GM20000 (cell line): ENCODE results near the gene STRN3.
"Not testable (repeated sequence)": the region's sequence is repeated elsewhere in the genome, so short reads cannot be mapped to it uniquely, and the experiment has no call there.

Experiments used
- DNase-seq: peaks from one replicate; pipeline ENCODE4 v3.0.0; 2012; ENCODE audit warnings: low spot score
- TF ChIP-seq, protein P1 (sequence below): IDR thresholded peaks from 2 replicates; pipeline ENCODE4 v1.5.1; 2012; ENCODE audit warnings: mild to moderate bottlenecking, control low read depth; ENCODE audit errors: extremely low read depth, missing control alignments

STRN3 gene

DNA sequence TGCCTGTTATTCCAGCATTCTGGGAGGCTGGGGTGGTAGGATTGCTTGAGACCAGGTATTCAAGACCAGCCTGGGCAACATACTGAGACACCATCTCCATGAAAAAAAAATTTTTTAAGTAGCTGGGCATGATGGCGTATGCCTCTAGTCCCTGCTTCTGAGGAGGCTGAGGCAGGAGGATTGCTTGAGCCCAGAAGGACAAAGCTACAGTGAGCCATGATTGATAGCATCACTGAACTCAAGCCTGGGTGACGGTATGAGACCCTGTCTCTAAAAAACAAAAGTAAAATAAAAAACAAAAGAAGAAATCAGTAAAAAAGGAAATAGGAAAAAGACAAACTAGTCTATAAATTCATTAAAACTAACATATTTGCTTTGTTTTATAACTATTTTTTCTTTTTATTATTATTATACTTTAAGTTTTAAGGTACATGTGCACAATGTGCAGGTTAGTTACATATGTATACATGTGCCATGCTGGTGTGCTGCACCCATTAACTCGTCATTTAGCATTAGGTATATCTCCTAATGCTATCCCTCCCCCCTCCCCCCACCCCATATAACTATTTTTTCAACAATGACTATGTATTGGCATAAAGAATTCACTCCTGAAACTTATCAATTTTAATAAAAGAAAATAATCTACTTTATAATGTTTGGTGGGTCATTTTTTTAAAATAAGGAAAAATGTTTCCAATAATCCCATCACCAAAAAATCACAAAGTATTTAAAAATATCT, 16.2 kb downstream of the STRN3 start:
- no peak for DNase-seq
- TF ChIP-seq, protein P1, sequence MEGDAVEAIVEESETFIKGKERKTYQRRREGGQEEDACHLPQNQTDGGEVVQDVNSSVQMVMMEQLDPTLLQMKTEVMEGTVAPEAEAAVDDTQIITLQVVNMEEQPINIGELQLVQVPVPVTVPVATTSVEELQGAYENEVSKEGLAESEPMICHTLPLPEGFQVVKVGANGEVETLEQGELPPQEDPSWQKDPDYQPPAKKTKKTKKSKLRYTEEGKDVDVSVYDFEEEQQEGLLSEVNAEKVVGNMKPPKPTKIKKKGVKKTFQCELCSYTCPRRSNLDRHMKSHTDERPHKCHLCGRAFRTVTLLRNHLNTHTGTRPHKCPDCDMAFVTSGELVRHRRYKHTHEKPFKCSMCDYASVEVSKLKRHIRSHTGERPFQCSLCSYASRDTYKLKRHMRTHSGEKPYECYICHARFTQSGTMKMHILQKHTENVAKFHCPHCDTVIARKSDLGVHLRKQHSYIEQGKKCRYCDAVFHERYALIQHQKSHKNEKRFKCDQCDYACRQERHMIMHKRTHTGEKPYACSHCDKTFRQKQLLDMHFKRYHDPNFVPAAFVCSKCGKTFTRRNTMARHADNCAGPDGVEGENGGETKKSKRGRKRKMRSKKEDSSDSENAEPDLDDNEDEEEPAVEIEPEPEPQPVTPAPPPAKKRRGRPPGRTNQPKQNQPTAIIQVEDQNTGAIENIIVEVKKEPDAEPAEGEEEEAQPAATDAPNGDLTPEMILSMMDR, result no peak

GRCh38 chr14:31006703-31007102, 19.5 kb downstream of the STRN3 start:
- TF ChIP-seq, protein P1, result no peak
- DNase-seq, result no peak

DNA sequence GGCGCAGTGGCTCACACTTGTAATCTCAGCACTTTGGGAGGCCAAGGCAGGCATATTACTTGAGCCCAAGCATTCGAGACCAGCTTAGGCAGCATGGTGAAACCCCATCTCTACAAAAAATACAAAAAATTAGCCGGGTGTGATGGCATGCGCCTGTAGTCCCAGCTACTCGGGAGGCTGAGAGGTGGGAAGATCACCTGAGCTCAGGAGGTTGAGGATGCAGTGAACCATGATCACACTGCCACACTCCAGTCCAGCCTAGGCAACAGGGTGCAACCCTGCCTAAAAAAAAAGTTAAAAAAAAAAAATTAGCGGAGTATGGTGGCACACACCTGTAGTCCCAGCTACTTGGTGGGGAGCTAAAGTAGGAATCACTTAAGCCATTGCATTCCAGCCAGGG, 22.2 kb downstream of the STRN3 start:
- DNase-seq, result not testable (repeated sequence)

- TF ChIP-seq, protein P1, result no peak
- no peak for DNase-seq
Observed at GRCh38 chr14:31003284-31003683, 22.9 kb downstream of the STRN3 start.

- no peak for DNase-seq
- TF ChIP-seq, protein P1, result no peak
Observed at GRCh38 chr14:31001339-31001658, 24.9 kb downstream of the STRN3 start.

GRCh38 chr14:31000629-31001338, 25.4 kb downstream of the STRN3 start:
- TF ChIP-seq, protein P1, result no peak
- DNase-seq, result no peak

- no peak for DNase-seq
- TF ChIP-seq, protein P1, result no peak
Observed at GRCh38 chr14:30999038-30999773, 27.0 kb downstream of the STRN3 start.
